BLaER1 (cell line): ENCODE measurements around the gene CD109.

Experiments
- H3K27ac ChIP-seq: shearing (Covaris generic); formaldehyde crosslinking; 2 replicates; pipeline ENCODE4 v1.8.1; 2022
- H3K27me3 ChIP-seq: shearing (Covaris generic); formaldehyde crosslinking; 2 replicates; pipeline ENCODE4 v1.8.1; 2022
- H3K36me3 ChIP-seq: shearing (Covaris generic); formaldehyde crosslinking; 2 replicates; pipeline ENCODE4 v1.8.1; 2022
- H3K4me1 ChIP-seq: shearing (Covaris generic); formaldehyde crosslinking; 2 replicates; pipeline ENCODE4 v1.8.1; 2022
- H3K4me2 ChIP-seq: shearing (Covaris generic); formaldehyde crosslinking; 2 replicates; pipeline ENCODE4 v1.8.1; 2022
- H3K4me3 ChIP-seq: shearing (Covaris generic); formaldehyde crosslinking; 2 replicates; pipeline ENCODE4 v1.8.1; 2022
- H3K9ac ChIP-seq: shearing (Covaris generic); formaldehyde crosslinking; 2 replicates; pipeline ENCODE4 v1.8.1; 2022
- H3K9me3 ChIP-seq: shearing (Covaris generic); formaldehyde crosslinking; 2 replicates; pipeline ENCODE4 v1.8.1; 2022
- H4K20me1 ChIP-seq: shearing (Covaris generic); formaldehyde crosslinking; 2 replicates; pipeline ENCODE4 v1.8.1; 2022
- Cebpa-rat ChIP-seq: shearing (Covaris generic); IDR thresholded peaks from 2 replicates; pipeline ENCODE4 v1.8.1; 2022

The CD109 gene

DNA sequence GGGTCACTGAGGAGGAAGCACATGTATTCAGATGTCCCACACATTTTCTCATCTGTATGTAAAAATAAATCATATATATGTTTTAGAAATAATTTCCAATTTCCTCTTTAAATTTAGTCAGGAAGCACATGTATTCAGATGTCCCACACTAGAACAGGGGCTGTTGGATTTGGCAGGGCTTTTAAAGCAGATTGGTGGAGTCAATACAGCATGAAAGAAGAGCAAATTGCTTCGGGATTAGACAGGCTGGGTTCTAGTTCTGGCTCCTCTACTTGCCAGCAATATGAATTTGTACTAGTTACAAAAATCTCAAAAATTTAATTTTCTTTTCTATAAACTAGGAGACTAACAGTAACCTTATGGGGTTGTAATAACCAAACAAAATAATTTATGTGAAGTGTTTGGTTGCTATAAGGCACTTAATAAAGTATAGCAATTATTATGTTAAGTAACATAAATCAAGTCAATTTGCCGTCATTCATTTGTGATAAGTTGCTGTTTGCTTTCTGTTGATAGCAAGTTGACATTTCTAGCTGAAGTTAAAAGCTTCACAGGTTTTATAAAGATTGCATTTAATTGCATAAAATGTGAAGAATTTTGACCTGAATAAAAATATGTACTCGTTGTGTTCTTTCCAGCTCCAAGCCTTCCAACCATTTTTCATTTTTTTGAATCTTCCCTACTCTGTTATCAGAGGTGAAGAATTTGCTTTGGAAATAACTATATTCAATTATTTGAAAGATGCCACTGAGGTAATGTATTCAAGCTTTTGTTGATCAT, 88.9 kb downstream of the CD109 start:
- no peak overlapping the region for H3K4me3 ChIP-seq
- H3K9ac ChIP-seq: no peak overlapping the region
- H4K20me1 ChIP-seq: no peaks in the 10 kb centered on the region
- no peaks in the 10 kb centered on the region for H3K4me1 ChIP-seq
- no peaks in the 10 kb centered on the region for H3K36me3 ChIP-seq
- H3K4me2 ChIP-seq: no peak overlapping the region
- no peak for TF ChIP-seq Cebpa-rat
- no peaks in the 10 kb centered on the region for H3K9me3 ChIP-seq
- H3K27me3 ChIP-seq: no peaks in the 10 kb centered on the region
- no peak overlapping the region for H3K27ac ChIP-seq

DNA sequence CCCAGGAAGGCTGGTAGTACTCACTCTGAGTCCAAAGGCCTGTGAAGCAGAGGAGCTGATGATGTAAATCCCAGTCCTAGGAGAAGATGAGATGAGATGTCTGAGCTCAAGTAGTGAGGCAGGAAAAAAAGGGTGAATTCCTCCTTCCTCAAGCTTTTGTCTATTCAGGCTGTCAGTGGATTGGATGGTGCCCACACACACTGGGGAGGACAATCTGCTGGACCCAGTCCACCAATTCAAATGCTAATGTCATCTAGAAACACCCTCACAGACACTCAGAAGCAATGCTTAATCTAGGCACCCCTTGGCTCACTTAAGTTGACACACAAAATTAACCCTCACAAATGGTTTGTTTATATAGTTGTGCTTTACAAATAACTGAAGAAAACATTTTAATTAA, 94.6 kb downstream of the CD109 start:
- H3K27me3 ChIP-seq: no peaks in the 10 kb centered on the region
- H3K9ac ChIP-seq: no peak overlapping the region
- no peak overlapping the region for H3K4me2 ChIP-seq
- no peaks in the 10 kb centered on the region for H4K20me1 ChIP-seq
- no peaks in the 10 kb centered on the region for H3K4me1 ChIP-seq
- no peaks in the 10 kb centered on the region for H3K36me3 ChIP-seq
- TF ChIP-seq Cebpa-rat: no peak
- H3K4me3 ChIP-seq: no peak overlapping the region
- H3K9me3 ChIP-seq: no peaks in the 10 kb centered on the region
- H3K27ac ChIP-seq: no peak overlapping the region

DNA sequence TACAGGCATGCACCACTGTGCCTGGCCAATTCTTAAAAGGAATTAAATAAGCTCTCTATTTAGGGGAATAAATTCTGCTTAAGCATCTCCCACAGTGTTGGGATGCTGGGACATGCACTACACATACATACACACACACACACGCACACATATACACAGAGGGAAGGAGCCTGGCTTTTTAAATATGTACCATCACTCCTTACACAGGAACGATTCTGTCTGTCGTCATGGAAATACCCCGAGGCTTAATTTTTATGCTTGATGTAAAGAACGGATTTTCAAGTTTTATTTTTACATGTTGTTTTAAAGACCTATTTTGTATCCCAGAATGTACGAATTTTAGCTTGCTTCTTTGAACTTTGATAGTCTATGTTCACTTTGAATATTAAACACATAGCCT, 95.3 kb downstream of the CD109 start:
- no peak overlapping the region for H3K27ac ChIP-seq
- no peak overlapping the region for H3K9ac ChIP-seq
- H3K27me3 ChIP-seq: no peaks in the 10 kb centered on the region
- H3K4me3 ChIP-seq: no peak overlapping the region
- TF ChIP-seq Cebpa-rat: no peak
- H3K4me2 ChIP-seq: no peak overlapping the region
- no peaks in the 10 kb centered on the region for H3K4me1 ChIP-seq
- H3K9me3 ChIP-seq: no peaks in the 10 kb centered on the region
- no peaks in the 10 kb centered on the region for H3K36me3 ChIP-seq
- no peaks in the 10 kb centered on the region for H4K20me1 ChIP-seq

DNA sequence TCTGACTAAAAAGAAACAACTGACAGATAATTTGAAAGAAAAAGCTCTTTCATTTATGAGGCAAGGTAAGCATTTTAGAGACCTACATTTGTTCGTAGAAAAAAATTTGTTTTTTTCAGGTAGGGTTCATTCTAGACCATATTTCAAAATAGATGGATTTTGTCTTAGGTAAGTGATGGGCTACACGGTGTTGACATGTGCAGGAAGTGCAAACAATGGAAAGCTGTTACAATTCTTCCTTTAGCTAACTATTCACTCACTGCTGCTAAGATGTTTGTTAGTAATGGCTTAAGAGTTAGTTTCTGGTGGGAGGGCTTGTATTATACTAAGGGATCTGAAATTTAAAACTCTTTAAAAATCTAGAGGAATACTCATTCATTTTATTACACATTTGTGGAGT, 96.7 kb downstream of the CD109 start:
- TF ChIP-seq Cebpa-rat: no peak
- no peaks in the 10 kb centered on the region for H3K9me3 ChIP-seq
- H3K36me3 ChIP-seq: no peaks in the 10 kb centered on the region
- no peak overlapping the region for H3K4me2 ChIP-seq
- H3K27ac ChIP-seq: no peak overlapping the region
- H3K9ac ChIP-seq: no peak overlapping the region
- no peaks in the 10 kb centered on the region for H3K27me3 ChIP-seq
- H3K4me3 ChIP-seq: no peak overlapping the region
- no peaks in the 10 kb centered on the region for H3K4me1 ChIP-seq
- H4K20me1 ChIP-seq: no peaks in the 10 kb centered on the region

DNA sequence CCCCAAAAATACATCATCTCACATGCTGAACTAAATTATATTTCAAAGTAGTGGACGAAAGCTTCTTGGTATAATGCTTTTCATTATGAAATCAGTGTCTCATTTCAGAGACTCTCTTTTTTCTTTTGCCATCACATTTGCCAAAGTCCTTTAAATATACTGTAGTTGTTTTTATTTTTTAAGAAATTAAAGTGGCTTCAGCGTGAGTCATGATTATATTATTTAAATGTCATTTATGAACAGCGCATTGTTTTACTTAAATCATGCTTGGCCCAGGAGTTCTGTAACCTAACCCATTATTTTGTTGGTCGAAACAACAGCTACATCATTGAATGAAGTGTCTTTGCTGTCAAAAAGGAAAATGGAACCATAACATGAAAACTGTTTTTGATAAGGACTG, 100.9 kb downstream of the CD109 start:
- Histone ChIP-seq H3K36me3 (no peaks in the 10 kb centered on the region), H3K9ac (no peak overlapping the region), H3K4me2 (no peak overlapping the region), H3K27me3 (no peaks in the 10 kb centered on the region), H3K4me1 (no peaks in the 10 kb centered on the region), H3K9me3 (no peaks in the 10 kb centered on the region), H3K4me3 (no peak overlapping the region), H3K27ac (no peak overlapping the region), H4K20me1 (no peaks in the 10 kb centered on the region)
- no peak for TF ChIP-seq Cebpa-rat

DNA sequence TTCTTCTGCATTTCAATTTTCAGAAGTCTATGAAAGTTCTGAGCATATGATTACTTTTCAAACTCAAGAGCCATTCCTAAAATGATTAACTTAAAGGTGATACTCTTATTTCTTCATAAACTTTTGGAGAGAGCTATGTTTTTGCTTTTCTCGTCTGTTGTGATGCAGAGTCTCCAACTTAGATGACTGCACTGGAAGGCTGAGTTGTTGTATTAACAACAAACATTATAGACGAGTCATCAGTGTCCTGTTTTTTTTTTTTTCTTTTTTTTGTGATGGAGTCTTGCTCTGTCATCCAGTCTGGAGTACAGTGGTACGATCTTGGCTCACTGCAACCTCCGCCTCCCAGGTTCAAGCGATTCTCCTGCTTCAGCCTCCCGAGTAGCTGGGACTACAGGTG, 101.9 kb downstream of the CD109 start:
- Histone ChIP-seq H3K4me3 (no peak overlapping the region), H3K27me3 (no peaks in the 10 kb centered on the region), H3K9ac (no peak overlapping the region), H3K4me1 (no peaks in the 10 kb centered on the region), H4K20me1 (no peaks in the 10 kb centered on the region), H3K4me2 (no peak overlapping the region), H3K36me3 (no peaks in the 10 kb centered on the region), H3K27ac (no peak overlapping the region), H3K9me3 (no peaks in the 10 kb centered on the region)
- no peak for TF ChIP-seq Cebpa-rat

DNA sequence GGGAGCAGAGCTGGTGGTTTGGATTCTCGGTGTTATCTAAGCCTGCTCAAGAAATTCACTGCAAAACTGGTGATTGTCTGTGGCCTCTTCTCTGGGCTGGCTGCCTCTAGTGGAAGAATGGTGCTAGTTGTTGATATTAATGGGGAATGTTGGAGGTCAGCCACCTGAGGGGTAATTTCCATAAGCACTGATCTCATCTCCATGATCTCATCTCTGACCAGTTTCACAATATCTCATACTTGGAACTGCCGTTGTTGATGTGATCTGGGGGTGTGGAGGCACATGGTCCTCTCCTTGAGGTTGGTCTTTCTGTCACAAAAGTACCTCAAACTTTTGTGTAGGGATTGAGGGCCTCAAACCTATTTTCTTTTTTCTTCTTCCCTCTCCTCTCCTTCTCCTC, 102.6 kb downstream of the CD109 start:
- Histone ChIP-seq H3K4me1 (no peaks in the 10 kb centered on the region), H3K9ac (no peak overlapping the region), H3K36me3 (no peaks in the 10 kb centered on the region), H4K20me1 (no peaks in the 10 kb centered on the region), H3K27me3 (no peaks in the 10 kb centered on the region), H3K4me3 (no peak overlapping the region), H3K4me2 (no peak overlapping the region), H3K27ac (no peak overlapping the region), H3K9me3 (no peaks in the 10 kb centered on the region)
- TF ChIP-seq Cebpa-rat: no peak

DNA sequence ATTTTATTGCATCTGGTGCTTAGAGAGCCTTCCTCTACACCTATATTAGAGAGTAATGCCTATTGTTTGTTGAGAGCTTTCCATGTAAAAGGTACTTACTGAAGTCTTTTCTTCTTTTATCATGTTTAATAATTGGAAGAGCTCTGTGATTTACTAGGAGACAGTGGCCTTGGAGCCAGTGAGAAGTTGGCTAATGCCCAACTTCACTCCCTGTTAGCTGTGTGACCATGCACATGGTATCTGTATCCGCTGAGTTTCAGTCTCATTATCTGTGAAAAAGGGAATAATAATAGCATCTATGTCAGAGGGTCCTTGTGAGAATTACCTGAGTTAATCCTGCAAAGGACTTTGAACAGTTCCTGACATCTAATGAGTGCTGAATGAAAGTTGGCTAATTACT, 105.0 kb downstream of the CD109 start:
- Histone ChIP-seq H3K27ac (no peak overlapping the region), H3K4me2 (no peak overlapping the region), H3K9ac (no peak overlapping the region), H3K27me3 (no peaks in the 10 kb centered on the region), H3K4me3 (no peak overlapping the region), H4K20me1 (no peaks in the 10 kb centered on the region), H3K4me1 (no peaks in the 10 kb centered on the region), H3K36me3 (no peaks in the 10 kb centered on the region), H3K9me3 (no peaks in the 10 kb centered on the region)
- TF ChIP-seq Cebpa-rat: no peak

DNA sequence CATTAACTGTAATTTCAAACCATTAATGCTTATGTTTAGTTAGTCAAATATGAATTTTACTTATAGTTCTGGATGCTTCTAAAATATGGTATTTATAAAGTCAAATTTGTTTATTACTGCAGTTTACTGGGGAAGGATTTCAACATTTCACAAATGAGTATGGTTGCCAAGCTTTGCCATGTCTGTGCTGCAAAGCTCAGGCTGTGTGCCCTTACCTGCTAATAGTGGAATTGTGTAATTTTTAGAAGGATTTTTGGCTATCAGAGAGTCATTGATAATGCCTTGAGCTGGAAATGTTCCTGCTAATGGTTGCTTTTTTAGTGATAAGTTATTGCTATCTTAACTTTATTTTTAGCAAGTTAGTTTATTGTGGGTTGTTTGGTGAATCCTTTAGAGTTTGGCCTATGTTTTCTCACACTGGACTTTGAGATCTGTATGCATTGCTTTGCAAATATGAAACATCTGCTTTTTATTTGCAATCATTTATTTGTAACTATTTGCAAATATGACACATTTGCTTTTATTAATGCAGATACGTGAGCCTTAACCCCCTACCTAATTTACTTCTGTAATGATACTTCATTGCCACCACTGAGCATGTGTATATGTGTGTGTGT, 105.8 kb downstream of the CD109 start:
- Histone ChIP-seq H3K4me2 (no peak overlapping the region), H3K4me1 (no peaks in the 10 kb centered on the region), H3K4me3 (no peak overlapping the region), H3K9me3 (no peaks in the 10 kb centered on the region), H3K36me3 (no peaks in the 10 kb centered on the region), H3K27me3 (no peaks in the 10 kb centered on the region), H3K27ac (no peak overlapping the region), H3K9ac (no peak overlapping the region), H4K20me1 (no peaks in the 10 kb centered on the region)
- no peak for TF ChIP-seq Cebpa-rat

DNA sequence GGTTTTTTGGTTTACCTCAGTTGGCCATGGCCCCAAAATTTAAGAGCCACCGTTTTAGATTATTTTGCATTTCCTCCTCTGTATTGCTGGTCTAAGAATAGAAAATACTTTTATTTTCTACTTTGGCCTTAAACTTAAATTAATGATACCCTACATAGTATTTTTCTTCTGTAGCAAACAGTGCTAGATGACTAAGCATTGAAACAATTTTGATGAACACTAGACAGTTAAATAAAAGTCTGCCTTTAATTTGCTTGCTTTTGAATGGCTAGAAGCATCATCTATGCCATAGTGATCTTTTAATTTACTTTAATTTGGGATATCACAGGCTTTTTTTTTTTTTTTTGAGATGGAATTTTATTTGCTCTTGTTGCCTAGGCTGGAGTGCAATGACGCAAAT, 106.4 kb downstream of the CD109 start:
- no peak overlapping the region for H3K27ac ChIP-seq
- H3K4me2 ChIP-seq: no peak overlapping the region
- no peak overlapping the region for H3K4me3 ChIP-seq
- no peaks in the 10 kb centered on the region for H3K4me1 ChIP-seq
- H4K20me1 ChIP-seq: no peaks in the 10 kb centered on the region
- H3K9me3 ChIP-seq: no peaks in the 10 kb centered on the region
- H3K9ac ChIP-seq: no peak overlapping the region
- H3K36me3 ChIP-seq: no peaks in the 10 kb centered on the region
- no peaks in the 10 kb centered on the region for H3K27me3 ChIP-seq
- TF ChIP-seq Cebpa-rat: no peak
